Keratinocyte (primary cell): ENCODE results near the gene HPD. TPM values are rescaled to one million over a fixed set of nuclear protein-coding genes. Genes with fewer than 3 reads are reported as not detected.

ENCODE experiments used
- DNase-seq: peaks from one replicate; pipeline ENCODE4 v3.0.0-alpha.2; 2011; ENCODE audit warnings: low read depth, missing footprints, low spot score
- FAIRE-seq: peaks from 2 replicates; lab custom pipeline; 2011; peaks lifted over from hg19 to GRCh38; lab: Jason Lieb, UNC
- H2AFZ ChIP-seq: 2 replicates; pipeline ENCODE4 v1.6.0; 2012; ENCODE audit warnings: low read length, control low read depth, inconsistent platforms; ENCODE audit not compliant: control insufficient read depth
- H3K27ac ChIP-seq: 2 replicates; pipeline ENCODE4 v1.5.1; 2011; ENCODE audit warnings: low read length; ENCODE audit not compliant: control insufficient read depth, insufficient read depth
- H3K27me3 ChIP-seq: 3 replicates; pipeline ENCODE4 v1.6.0; 2011; ENCODE audit warnings: low read length; ENCODE audit not compliant: control insufficient read depth, insufficient read depth; ENCODE audit errors: extremely low read depth
- H3K36me3 ChIP-seq, 2 experiments: 2 replicates in 1 of 2; 3 replicates in 1 of 2; pipeline ENCODE4 v1.5.1; 2011; ENCODE audit warnings: low read length in 2 of 2, mild to moderate bottlenecking in 1 of 2; ENCODE audit not compliant: control insufficient read depth in 2 of 2, insufficient read depth in 2 of 2; ENCODE audit errors: extremely low read depth in 1 of 2
- H3K4me1 ChIP-seq: 3 replicates; pipeline ENCODE4 v1.5.1; 2011; ENCODE audit warnings: low read length; ENCODE audit not compliant: control insufficient read depth, insufficient read depth; ENCODE audit errors: extremely low read depth
- H3K4me2 ChIP-seq: 3 replicates; pipeline ENCODE4 v1.6.0; 2011; ENCODE audit warnings: low read depth, low read length; ENCODE audit not compliant: control insufficient read depth, insufficient read depth; ENCODE audit errors: extremely low read depth
- H3K4me3 ChIP-seq, 3 experiments: fragments of 200-600 bp in 1 of 3; sonication (generic) in 1 of 3; 2 replicates in 2 of 3; 3 replicates in 1 of 3; pipeline ENCODE4 v1.5.1; 2011 to 2016; ENCODE audit warnings: low read length in 3 of 3, mild to moderate bottlenecking in 3 of 3, control low read depth in 2 of 3, inconsistent platforms in 1 of 3, low read depth in 1 of 3, mixed read lengths in 1 of 3, mixed run types in 1 of 3, moderate library complexity in 1 of 3; ENCODE audit not compliant: control insufficient read depth in 2 of 3, insufficient read depth in 2 of 3; ENCODE audit errors: extremely low read depth in 1 of 3
- H3K79me2 ChIP-seq: 2 replicates; pipeline ENCODE4 v1.6.0; 2012; ENCODE audit warnings: low read length; ENCODE audit not compliant: control insufficient read depth, insufficient read depth
- H3K9ac ChIP-seq: 3 replicates; pipeline ENCODE4 v1.6.0; 2011; ENCODE audit warnings: low read length; ENCODE audit not compliant: control insufficient read depth, insufficient read depth; ENCODE audit errors: extremely low read depth
- H3K9me1 ChIP-seq: 3 replicates; pipeline ENCODE4 v1.6.0; 2011; ENCODE audit warnings: low read length; ENCODE audit not compliant: control insufficient read depth, insufficient read depth; ENCODE audit errors: extremely low read depth
- H3K9me3 ChIP-seq: 2 replicates; pipeline ENCODE4 v1.5.1; 2012; ENCODE audit warnings: low read depth, low read length; ENCODE audit not compliant: control insufficient read depth
- H4K20me1 ChIP-seq: 3 replicates; pipeline ENCODE4 v1.6.0; 2011; ENCODE audit warnings: low read length; ENCODE audit not compliant: control insufficient read depth, insufficient read depth; ENCODE audit errors: extremely low read depth
- CTCF ChIP-seq, 3 experiments: IDR thresholded peaks in 1 of 3; conservative IDR thresholded peaks in 1 of 3; optimal IDR thresholded peaks in 1 of 3; 2 replicates in 2 of 3; 3 replicates in 1 of 3; pipeline versions ENCODE3 to v1.5.1; 2011; ENCODE audit warnings: low read length in 3 of 3, mild to moderate bottlenecking in 3 of 3, moderate library complexity in 2 of 3, control low read depth in 1 of 3, inconsistent platforms in 1 of 3; ENCODE audit not compliant: insufficient read depth in 2 of 3; ENCODE audit errors: extremely low read depth in 1 of 3
- EZH2 ChIP-seq: IDR thresholded peaks from one replicate; pipeline ENCODE4 v1.6.1; 2012; ENCODE audit warnings: inconsistent platforms, mild to moderate bottlenecking, low read length, moderate library complexity
- dilution Hi-C: fragments of 300-500 bp; cut with MboI; formaldehyde crosslinking; loops from one replicate; pipeline ENCODE4 v1.7.0; 2020; ENCODE audit warnings: low sequenced_read_pairs; ENCODE audit not compliant: extremely low pct_ligation_motif_present
- polyA plus RNA-seq, 5 experiments: library from polyadenylated mRNA; depleted of rRNA in 3 of 5; stranded (reverse) in 3 of 5; stranded (forward) in 1 of 5; unstranded in 1 of 5; fragments of >200 nt; gene quantifications; 1 replicate in 1 of 5; 2 replicates in 3 of 5; 3 replicates in 1 of 5; pipeline versions ENCODE4 v1.2.1 to v1.2.3, GENCODE V29; 2011 to 2012; ENCODE audit warnings: missing spikeins in 2 of 5, low read depth in 1 of 5, low replicate concordance in 1 of 5

HPD gene
- polyA plus RNA-seq, 1 donor (not counting 4 experiments of a cell fraction or from before 2014, with no cell fraction given): not detected

- dilution Hi-C loops: no loop called here
- no peaks in the 10 kb centered on the region for H4K20me1 ChIP-seq
- FAIRE-seq (no peak), DNase-seq (no peak)
- H3K4me1 ChIP-seq: peaks cover 5% of the 10 kb centered on the region
- no peaks in the 10 kb centered on the region for H3K9me3 ChIP-seq
- H3K4me2 ChIP-seq: peak overlapping the region; percentile 96
- H3K9ac ChIP-seq: peak overlapping the region; percentile 78
- no peaks in the 10 kb centered on the region for H3K79me2 ChIP-seq
- TF ChIP-seq CTCF (optimal IDR thresholded peaks at IDR 0.05 in 1 of 3, IDR thresholded peaks at IDR 0.05 in 1 of 3, conservative IDR thresholded peaks at IDR 0.05 in 1 of 3; ENCODE audit: extremely low read depth in 1 of 3, insufficient read depth in 2 of 3, low read length in 3 of 3) (no peak), EZH2 (no peak)
- peak overlapping the region; percentile 99 for H2AFZ ChIP-seq
- H3K27ac ChIP-seq: peak overlapping the region; percentile 41
- H3K36me3 ChIP-seq: no peaks in the 10 kb centered on the region
- peak overlapping the region; percentile 63 to 89 (median 77) for H3K4me3 ChIP-seq
- no peaks in the 10 kb centered on the region for H3K27me3 ChIP-seq
- H3K9me1 ChIP-seq: no peaks in the 10 kb centered on the region
Measured at GRCh38 chr12:121839993-121840761, 18.5 kb downstream of the HPD start.

GRCh38 chr12:121839106-121839992 lies 19.3 kb downstream of the HPD start:
- FAIRE-seq: peak; percentile 36

More at GRCh38 chr12:121839106-121839992, 19.3 kb downstream of the HPD start:
- no peaks in the 10 kb centered on the region for H3K27me3 ChIP-seq
- peak overlapping the region; percentile 99 for H2AFZ ChIP-seq
- peak; percentile 85 for DNase-seq
- H3K79me2 ChIP-seq: no peaks in the 10 kb centered on the region
- peak overlapping the region; percentile 63 to 89 (median 77) for H3K4me3 ChIP-seq
- no peaks in the 10 kb centered on the region for H3K36me3 ChIP-seq
- H3K4me1 ChIP-seq: peaks cover 5% of the 10 kb centered on the region
- no peaks in the 10 kb centered on the region for H4K20me1 ChIP-seq
- no peaks in the 10 kb centered on the region for H3K9me1 ChIP-seq
- dilution Hi-C loops: no loop called here
- TF ChIP-seq EZH2 (no peak), CTCF (optimal IDR thresholded peaks at IDR 0.05 in 1 of 3, IDR thresholded peaks at IDR 0.05 in 1 of 3, conservative IDR thresholded peaks at IDR 0.05 in 1 of 3; ENCODE audit: extremely low read depth in 1 of 3, insufficient read depth in 2 of 3, low read length in 3 of 3) (peak in 2 of 3 experiments; percentile 24 to 49)
- H3K27ac ChIP-seq: peak overlapping the region; percentile 41
- peak overlapping the region; percentile 96 for H3K4me2 ChIP-seq
- H3K9me3 ChIP-seq: no peaks in the 10 kb centered on the region
- H3K9ac ChIP-seq: peak overlapping the region; percentile 78
